Gastroesophageal sphincter (tissue), 4 donors: ENCODE results near the gene CDIPT. TPM values are rescaled to one million over a fixed set of nuclear protein-coding genes. Genes with fewer than 3 reads are reported as not detected.

ENCODE experiments used
- ATAC-seq: fragments of 150-250 bp; one replicate; pipeline ENCODE4 v1.9.1; 2016; ENCODE audit warnings: mild to moderate bottlenecking, moderate library complexity
- H3K27ac ChIP-seq, 4 donors: fragments of 200-600 bp; sonication (generic) in 3 of 4; 1 replicate in 3 of 4; 2 replicates in 1 of 4; pipeline ENCODE4 v1.5.1; 2016 to 2019
- H3K27me3 ChIP-seq: fragments of 200-600 bp; sonication (generic); one replicate; pipeline ENCODE4 v1.5.1; 2019
- H3K36me3 ChIP-seq, 2 donors: fragments of 200-600 bp; sonication (generic); one replicate each; pipeline ENCODE4 v1.5.1; 2019; ENCODE audit warnings: control low read depth in 1 of 2
- H3K4me1 ChIP-seq, 3 donors: fragments of 200-600 bp; sonication (generic); 1 replicate in 2 of 3; 2 replicates in 1 of 3; pipeline ENCODE4 v1.5.1; 2016 to 2019; ENCODE audit warnings: control low read depth in 2 of 3
- H3K4me3 ChIP-seq, 2 donors: fragments of 200-600 bp; sonication (generic); one replicate each; pipeline ENCODE4 v1.5.1; 2019; ENCODE audit warnings: mild to moderate bottlenecking in 1 of 2, moderate library complexity in 1 of 2
- H3K9me3 ChIP-seq, 3 donors: fragments of 200-600 bp; sonication (generic); one replicate each; pipeline ENCODE4 v1.5.1; 2017 to 2019; ENCODE audit warnings: control low read depth in 2 of 3
- EP300 ChIP-seq: sonication (generic); formaldehyde crosslinking; IDR thresholded peaks from one replicate; pipeline ENCODE4 v1.6.1; 2017; ENCODE audit warnings: antibody characterized with exemption, mild to moderate bottlenecking
- POLR2A ChIP-seq, 2 donors: fragments of 450-650 bp; IDR thresholded peaks; one replicate each; pipeline ENCODE4 v1.6.1; 2017; ENCODE audit warnings: antibody characterized with exemption in 2 of 2, mild to moderate bottlenecking in 2 of 2, moderate library complexity in 1 of 2
- POLR2AphosphoS5 ChIP-seq: sonication (generic); formaldehyde crosslinking; IDR thresholded peaks from one replicate; pipeline ENCODE4 v1.6.1; 2017; ENCODE audit warnings: antibody characterized with exemption
- WGBS, 2 donors: methylation state at CpG; one replicate each; pipeline ENCODE4 v1.1.5; 2018; ENCODE audit warnings: low coverage in 1 of 2; 5-methylcytosine and 5-hydroxymethylcytosine counted together
- total RNA-seq, 4 donors: library from RNA; depleted of rRNA; stranded (reverse); fragments of >200 nt; gene quantifications; one replicate each; pipeline ENCODE4 v1.1.0, GENCODE V29; 2016
- TF ChIP-seq, protein P1 (sequence below), 4 experiments: fragments of 200-600 bp in 2 of 4; fragments of 450-650 bp in 2 of 4; sonication (generic) in 1 of 4; IDR thresholded peaks; one replicate each; pipeline ENCODE4 v1.5.1; 2017 to 2019; ENCODE audit warnings: antibody characterized with exemption in 4 of 4, mild to moderate bottlenecking in 2 of 4, moderate library complexity in 2 of 4

CDIPT gene
- total RNA-seq, 4 donors from 2014 or later = 119 to 167 (median 130) TPM

DNA sequence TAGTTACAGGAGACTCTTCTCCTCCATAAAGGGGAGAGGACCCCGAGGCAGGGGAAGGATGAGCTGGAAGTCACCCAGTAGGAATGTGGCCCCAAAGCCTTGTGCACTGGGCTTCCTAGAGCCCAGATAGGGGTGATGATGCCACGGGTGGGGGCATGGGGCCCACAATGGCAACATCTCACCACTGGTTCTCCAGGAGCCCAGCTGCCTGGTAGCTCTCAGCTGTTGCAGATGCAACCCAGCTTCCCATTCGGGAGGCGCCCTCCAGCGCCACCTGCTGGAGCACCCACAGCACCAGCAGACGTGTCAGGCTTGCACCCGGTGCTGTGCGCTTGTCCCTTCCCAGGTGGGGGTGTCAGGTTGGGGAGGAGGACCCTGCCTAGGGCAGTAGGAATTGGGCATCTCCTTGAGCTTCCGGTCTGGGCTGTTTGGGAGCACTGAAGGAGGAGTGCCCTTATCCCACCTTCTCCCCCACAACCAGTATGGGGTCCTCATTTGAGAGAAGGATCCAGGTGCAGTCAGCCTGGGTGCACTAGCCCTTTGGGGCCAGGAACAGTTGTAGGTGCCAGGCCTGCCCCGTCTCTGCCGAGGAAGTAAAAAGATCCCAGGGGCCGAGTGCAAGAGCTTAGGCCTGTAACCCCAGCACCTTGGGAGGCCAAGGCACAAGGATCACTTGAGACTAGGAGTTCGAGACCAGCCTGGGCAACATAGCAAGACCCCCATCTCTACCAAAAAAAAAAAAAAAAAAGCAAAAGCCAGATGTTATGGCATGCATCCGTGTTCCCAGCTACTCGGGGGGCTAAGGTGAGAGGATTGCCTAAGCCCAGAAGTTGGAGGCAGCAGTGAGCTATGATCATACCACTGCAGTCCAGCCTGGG, 14.4 kb downstream of the CDIPT start:
- H3K27ac ChIP-seq = peak overlapping the region in 3 of 4 donors; percentile 21 to 56 (median 48)
- peaks cover 0 to 32% (median 4%) of the 10 kb centered on the region in 3 donors for H3K4me1 ChIP-seq
- peak; percentile 77 for ATAC-seq
- WGBS, 2 donors = 43 to 60% methylated on average over 1 of the region's 15 CpGs
- TF ChIP-seq EP300 = no peak
- TF ChIP-seq, protein P1, sequence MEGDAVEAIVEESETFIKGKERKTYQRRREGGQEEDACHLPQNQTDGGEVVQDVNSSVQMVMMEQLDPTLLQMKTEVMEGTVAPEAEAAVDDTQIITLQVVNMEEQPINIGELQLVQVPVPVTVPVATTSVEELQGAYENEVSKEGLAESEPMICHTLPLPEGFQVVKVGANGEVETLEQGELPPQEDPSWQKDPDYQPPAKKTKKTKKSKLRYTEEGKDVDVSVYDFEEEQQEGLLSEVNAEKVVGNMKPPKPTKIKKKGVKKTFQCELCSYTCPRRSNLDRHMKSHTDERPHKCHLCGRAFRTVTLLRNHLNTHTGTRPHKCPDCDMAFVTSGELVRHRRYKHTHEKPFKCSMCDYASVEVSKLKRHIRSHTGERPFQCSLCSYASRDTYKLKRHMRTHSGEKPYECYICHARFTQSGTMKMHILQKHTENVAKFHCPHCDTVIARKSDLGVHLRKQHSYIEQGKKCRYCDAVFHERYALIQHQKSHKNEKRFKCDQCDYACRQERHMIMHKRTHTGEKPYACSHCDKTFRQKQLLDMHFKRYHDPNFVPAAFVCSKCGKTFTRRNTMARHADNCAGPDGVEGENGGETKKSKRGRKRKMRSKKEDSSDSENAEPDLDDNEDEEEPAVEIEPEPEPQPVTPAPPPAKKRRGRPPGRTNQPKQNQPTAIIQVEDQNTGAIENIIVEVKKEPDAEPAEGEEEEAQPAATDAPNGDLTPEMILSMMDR (IDR thresholded peaks at IDR 0.05) = peak in 3 of 4 experiments; percentile 81 to 94 (median 87)
- H3K27me3 ChIP-seq = no peaks in the 10 kb centered on the region
- peaks cover 0 to 48% of the 10 kb centered on the region in 2 donors for H3K36me3 ChIP-seq
- H3K4me3 ChIP-seq = no peak overlapping the region
- H3K9me3 ChIP-seq = no peaks in the 10 kb centered on the region

DNA sequence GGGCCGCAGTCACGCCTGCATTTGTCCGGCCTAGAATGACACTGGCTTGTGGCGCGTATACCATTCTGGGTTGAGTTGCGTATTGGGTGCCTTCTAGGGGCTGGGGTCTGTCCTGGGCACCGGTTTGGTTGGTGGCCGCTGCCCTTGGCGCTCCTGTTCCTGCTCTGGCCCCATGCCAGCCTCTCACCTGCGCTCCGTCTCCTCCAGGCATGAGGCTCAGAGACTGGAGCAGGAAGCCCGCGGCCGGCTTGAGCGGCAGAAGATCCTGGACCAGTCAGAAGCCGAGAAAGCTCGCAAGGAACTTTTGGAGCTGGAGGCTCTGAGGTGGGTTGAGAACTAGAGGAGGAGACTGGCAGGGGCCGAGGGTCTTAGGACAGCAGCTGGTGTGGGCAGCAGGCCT, 17.4 kb downstream of the CDIPT start:
- no peaks in the 10 kb centered on the region for H3K27me3 ChIP-seq
- H3K4me1 ChIP-seq = peaks cover 0 to 32% (median 4%) of the 10 kb centered on the region in 3 donors
- ATAC-seq = no peak
- WGBS, 2 donors = 100% methylated on average over 1 of the region's 18 CpGs; no CpG with 5 or more reads in 1 of the 2 donors
- H3K9me3 ChIP-seq = no peaks in the 10 kb centered on the region
- TF ChIP-seq, protein P1 (IDR thresholded peaks at IDR 0.05) = no peak
- TF ChIP-seq POLR2AphosphoS5 = no peak
- TF ChIP-seq EP300 = no peak
- TF ChIP-seq POLR2A (IDR thresholded peaks at IDR 0.05) = no peak
- H3K4me3 ChIP-seq = no peak overlapping the region
- peaks cover 0 to 77% of the 10 kb centered on the region in 2 donors for H3K36me3 ChIP-seq
- H3K27ac ChIP-seq = peak overlapping the region in 2 of 4 donors; percentile 11 to 12

DNA sequence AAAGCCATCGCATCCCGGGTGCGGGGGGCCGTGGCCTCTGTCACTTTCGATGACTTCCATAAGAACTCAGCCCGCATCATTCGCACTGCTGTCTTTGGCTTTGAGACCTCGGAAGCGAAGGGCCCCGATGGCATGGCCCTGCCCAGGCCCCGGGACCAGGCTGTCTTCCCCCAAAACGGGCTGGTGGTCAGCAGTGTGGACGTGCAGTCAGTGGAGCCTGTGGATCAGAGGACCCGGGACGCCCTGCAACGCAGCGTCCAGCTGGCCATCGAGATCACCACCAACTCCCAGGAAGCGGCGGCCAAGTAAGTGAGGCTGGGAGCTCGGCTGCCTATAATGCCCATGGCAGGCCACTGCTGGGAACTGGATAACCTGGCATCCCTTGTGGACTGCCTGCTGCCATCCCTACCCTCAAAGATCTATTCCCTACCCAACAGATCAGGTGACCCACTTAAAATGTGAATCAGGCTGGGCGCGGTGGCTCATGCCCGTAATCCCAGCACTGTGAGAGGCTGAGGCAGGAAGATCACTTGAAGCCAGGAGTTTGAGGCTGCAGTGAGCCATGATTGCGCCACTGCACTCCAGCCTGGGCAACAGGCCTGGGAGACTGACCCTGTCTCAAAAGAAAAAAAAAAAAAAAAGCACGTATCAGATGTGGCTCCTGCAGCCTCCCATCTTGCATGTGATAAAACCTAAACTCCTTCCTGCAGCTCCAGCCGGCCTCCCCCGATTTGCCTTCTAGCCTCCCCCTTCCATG, 18.3 kb downstream of the CDIPT start:
- peaks cover 0 to 28% (median 4%) of the 10 kb centered on the region in 3 donors for H3K4me1 ChIP-seq
- peaks cover 0 to 86% of the 10 kb centered on the region in 2 donors for H3K36me3 ChIP-seq
- peak; percentile 69 for ATAC-seq
- no peak overlapping the region for H3K4me3 ChIP-seq
- no peak for TF ChIP-seq POLR2A (IDR thresholded peaks at IDR 0.05)
- no peak for TF ChIP-seq EP300
- TF ChIP-seq, protein P1 (IDR thresholded peaks at IDR 0.05) = no peak
- peak; percentile 7 for TF ChIP-seq POLR2AphosphoS5
- no peaks in the 10 kb centered on the region for H3K27me3 ChIP-seq
- H3K9me3 ChIP-seq = no peaks in the 10 kb centered on the region
- WGBS, 2 donors = 56 to 59% methylated on average over 3 to 4 of the region's 28 CpGs
- peak overlapping the region in 3 of 4 donors; percentile 8 to 61 (median 27) for H3K27ac ChIP-seq

DNA sequence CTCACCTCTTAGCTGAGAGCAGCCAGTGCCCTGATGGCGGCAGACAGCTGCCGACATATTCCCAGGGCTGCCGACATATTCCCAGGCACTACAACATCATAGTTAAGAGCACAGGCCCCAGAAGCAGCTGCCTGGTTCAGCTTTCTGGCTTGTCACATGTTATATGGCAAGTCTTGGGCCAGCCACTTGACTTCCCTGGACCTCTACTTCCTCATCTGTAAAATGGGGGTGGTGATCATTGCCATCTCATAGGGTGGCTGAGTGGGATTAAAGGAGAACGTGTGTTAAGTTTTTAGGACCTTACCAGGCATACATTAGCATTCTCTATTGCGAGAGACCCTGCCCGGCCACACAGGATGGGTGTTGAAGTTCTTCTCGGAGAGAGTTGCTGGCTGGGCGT, 19.1 kb downstream of the CDIPT start:
- TF ChIP-seq, protein P1 (IDR thresholded peaks at IDR 0.05) = no peak
- TF ChIP-seq POLR2AphosphoS5 = no peak
- no peak for TF ChIP-seq EP300
- TF ChIP-seq POLR2A (IDR thresholded peaks at IDR 0.05) = no peak
- ATAC-seq = no peak
- no peak overlapping the region for H3K27ac ChIP-seq
- H3K9me3 ChIP-seq = no peaks in the 10 kb centered on the region
- peaks cover 0 to 93% of the 10 kb centered on the region in 2 donors for H3K36me3 ChIP-seq
- no peaks in the 10 kb centered on the region for H3K27me3 ChIP-seq
- no peak overlapping the region for H3K4me3 ChIP-seq
- H3K4me1 ChIP-seq = peaks cover 0 to 20% (median 4%) of the 10 kb centered on the region in 3 donors
- WGBS, 2 donors = 83% methylated on average over 1 to 2 of the region's 8 CpGs
